Caco-2 (cell line): ENCODE measurements around the gene R3HDM2. TPM values are rescaled to one million over a fixed set of nuclear protein-coding genes. Genes with fewer than 3 reads are reported as not detected.

Experiments used
- BruUV-seq: library from RNA; stranded (reverse); fragments of 400-500 nt; replicated peaks from 2 replicates; lab custom pipeline; 2021; lab: Mats Ljungman, UMichigan
- CTCF ChIA-PET: fragments of 300-600 bp; sonication (Branson Sonifier 250); formaldehyde crosslinking; loops from one replicate; lab custom pipeline; 2022; ENCODE audit warnings: antibody characterized with exemption; lab: Charles Lee
- POLR2A ChIA-PET: fragments of 300-600 bp; sonication (Branson Sonifier 250); formaldehyde crosslinking; loops from one replicate; lab custom pipeline; 2022; ENCODE audit warnings: antibody characterized with exemption; lab: Charles Lee
- DNase-seq, 2 experiments: peaks; one replicate each; pipeline versions ENCODE4 v3.0.0 to v3.0.0-alpha.2; 2020 to 2022
- H3K27me3 ChIP-seq: replicated peaks from 2 replicates; pipeline ENCODE4 v1.6.0; 2011; ENCODE audit warnings: low read length; ENCODE audit not compliant: control insufficient read depth, insufficient read depth
- H3K36me3 ChIP-seq: 2 replicates; pipeline ENCODE4 v1.5.1; 2011; ENCODE audit warnings: low read length; ENCODE audit not compliant: control insufficient read depth, insufficient read depth
- H3K4me1 ChIP-seq: fragments of 250-450 bp; sonication (Bioruptor Pico); 2 replicates; pipeline ENCODE4 v1.5.1; 2020; ENCODE audit warnings: mild to moderate bottlenecking
- H3K4me3 ChIP-seq: 2 replicates; pipeline ENCODE4 v1.5.1; 2011; ENCODE audit warnings: low read depth, mild to moderate bottlenecking, control low read depth, low read length
- H3K9me3 ChIP-seq: fragments of 250-450 bp; sonication (Bioruptor Pico); 2 replicates; pipeline ENCODE4 v1.5.1; 2020; ENCODE audit warnings: mild to moderate bottlenecking, moderate library complexity
- H3K27ac Mint-ChIP-seq: one replicate; pipeline ENCODE4 v1.8.0; 2022; ENCODE audit warnings: mixed read lengths; ENCODE audit not compliant: unreplicated experiment
- H3K27me3 Mint-ChIP-seq: one replicate; pipeline ENCODE4 v1.8.0; 2022; ENCODE audit warnings: mixed read lengths; ENCODE audit not compliant: insufficient read depth, unreplicated experiment
- H3K36me3 Mint-ChIP-seq: one replicate; pipeline ENCODE4 v1.8.0; 2022; ENCODE audit warnings: mild to moderate bottlenecking, mixed read lengths; ENCODE audit not compliant: insufficient read depth, unreplicated experiment
- H3K4me1 Mint-ChIP-seq: one replicate; pipeline ENCODE4 v1.8.0; 2022; ENCODE audit warnings: low read depth, mixed read lengths; ENCODE audit not compliant: unreplicated experiment
- H3K4me3 Mint-ChIP-seq: one replicate; pipeline ENCODE4 v1.8.0; 2022; ENCODE audit warnings: mild to moderate bottlenecking, moderate library complexity, mixed read lengths; ENCODE audit not compliant: unreplicated experiment
- H3K9me3 Mint-ChIP-seq: one replicate; pipeline ENCODE4 v1.8.0; 2022; ENCODE audit warnings: mixed read lengths; ENCODE audit not compliant: unreplicated experiment
- CTCF ChIP-seq, 2 experiments: fragments of 200-600 bp in 1 of 2; IDR thresholded peaks; 1 replicate in 1 of 2; 2 replicates in 1 of 2; pipeline versions ENCODE4 v1.5.1 to v1.8.0; 2011 to 2022; ENCODE audit warnings: antibody characterized with exemption in 1 of 2, control low read depth in 1 of 2, inconsistent platforms in 1 of 2, low read depth in 1 of 2, low read length in 1 of 2, mild to moderate bottlenecking in 1 of 2, moderate library complexity in 1 of 2; ENCODE audit not compliant: insufficient read depth in 1 of 2, severe bottlenecking in 1 of 2, unreplicated experiment in 1 of 2
- intact Hi-C: fragments of 100-400 bp; cut with micrococcal nuclease; formaldehyde crosslinking; loops from one replicate; pipeline ENCODE4 v1.10.0; 2022; ENCODE audit not compliant: unreplicated experiment
- total RNA-seq: library from RNA; stranded (reverse); gene quantifications from 2 replicates; pipeline ENCODE4 v1.2.3, GENCODE V29; 2022

The R3HDM2 gene
- total RNA-seq, 1 experiment from 2014 or later, result 33.7 TPM

GRCh38 chr12:57461917-57462250 lies 31.0 kb upstream of the R3HDM2 start:
- BruUV-seq, result no TSS peak

DNA sequence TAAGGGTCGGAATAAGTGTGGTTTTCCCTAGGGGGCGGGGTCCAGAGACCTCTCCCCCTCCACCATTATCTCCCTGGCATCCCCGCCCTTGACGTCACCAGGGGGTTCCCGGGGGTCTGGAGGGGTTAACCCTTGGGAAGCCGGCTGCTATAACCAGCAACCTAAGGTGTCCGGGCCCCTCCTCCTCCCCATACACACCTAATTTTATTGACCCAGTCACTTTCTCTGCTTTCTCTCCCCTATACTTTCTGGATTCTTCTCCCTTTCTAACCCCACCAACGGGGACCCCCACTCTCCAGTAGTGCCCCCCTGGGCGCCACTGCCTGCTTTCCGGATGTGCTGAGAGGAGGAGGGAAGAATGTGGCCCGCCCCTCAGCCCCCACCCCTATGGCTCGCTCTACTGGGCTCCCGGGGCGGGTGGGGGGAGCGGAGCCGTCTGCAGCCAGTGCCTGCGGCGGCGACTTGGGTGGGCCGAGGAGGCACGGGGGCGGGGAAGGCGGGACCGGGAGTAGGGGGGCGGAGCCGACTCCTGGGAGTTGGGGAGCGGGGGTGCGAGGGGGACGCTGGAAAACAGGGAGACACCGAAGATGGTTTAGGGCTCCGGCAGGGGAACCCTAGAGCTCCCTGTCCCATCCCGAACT lies 30.6 kb upstream of the R3HDM2 start:
- POLR2A ChIA-PET, result no interaction called here
- no peaks in the 10 kb centered on the region for H3K9me3 Mint-ChIP-seq
- no peak for TF ChIP-seq CTCF (IDR thresholded peaks at IDR 0.05; ENCODE audit: insufficient read depth in 1 of 2, low read depth in 1 of 2, low read length in 1 of 2, severe bottlenecking in 1 of 2, unreplicated experiment in 1 of 2)
- Histone ChIP-seq H3K36me3 (no peaks in the 10 kb centered on the region), H3K27me3 (no peaks in the 10 kb centered on the region), H3K4me3 (peak overlapping the region; percentile 43), H3K4me1 (peaks cover 10% of the 10 kb centered on the region), H3K9me3 (no peaks in the 10 kb centered on the region)
- H3K36me3 Mint-ChIP-seq, result no peaks in the 10 kb centered on the region
- H3K27ac Mint-ChIP-seq, result no peak overlapping the region
- peaks cover 20% of the 10 kb centered on the region for H3K4me1 Mint-ChIP-seq
- CTCF ChIA-PET, result interaction anchor here (0.6 to 1.2 kb wide), 3 partner anchors 9 to 781 kb away, joined by 3 to 5 read pairs (median 5); no protein-coding TSS in a partner anchor
- no TSS peak for BruUV-seq
- DNase-seq, result no peak
- peaks cover 13% of the 10 kb centered on the region for H3K27me3 Mint-ChIP-seq
- peak overlapping the region; percentile 81 for H3K4me3 Mint-ChIP-seq
- intact Hi-C loops, result no loop called here

More at GRCh38 chr12:57461917-57462250, 31.0 kb upstream of the R3HDM2 start:
- Histone ChIP-seq H3K27me3 (no peaks in the 10 kb centered on the region), H3K36me3 (no peaks in the 10 kb centered on the region), H3K4me1 (peaks cover 10% of the 10 kb centered on the region), H3K9me3 (no peaks in the 10 kb centered on the region), H3K4me3 (peak overlapping the region; percentile 43)
- POLR2A ChIA-PET, result no interaction called here
- Mint-ChIP-seq H3K4me3 (peak overlapping the region; percentile 81), H3K36me3 (no peaks in the 10 kb centered on the region), H3K9me3 (no peaks in the 10 kb centered on the region), H3K4me1 (peaks cover 15% of the 10 kb centered on the region), H3K27ac (no peak overlapping the region), H3K27me3 (peaks cover 13% of the 10 kb centered on the region)
- DNase-seq, result no peak
- no peak for TF ChIP-seq CTCF (IDR thresholded peaks at IDR 0.05; ENCODE audit: insufficient read depth in 1 of 2, low read depth in 1 of 2, low read length in 1 of 2, severe bottlenecking in 1 of 2, unreplicated experiment in 1 of 2)
- CTCF ChIA-PET, result interaction anchor here (0.8 to 1.2 kb wide), 2 partner anchors 9 to 248 kb away, joined by 3 to 5 read pairs; no protein-coding TSS in a partner anchor
- intact Hi-C loops, result loop anchor here (1.0 kb wide), 1 partner anchor 249 kb away; no protein-coding TSS in a partner anchor

GRCh38 chr12:57460841-57461275 lies 30.0 kb upstream of the R3HDM2 start:
- TF ChIP-seq CTCF (IDR thresholded peaks at IDR 0.05; ENCODE audit: insufficient read depth in 1 of 2, low read depth in 1 of 2, low read length in 1 of 2, severe bottlenecking in 1 of 2, unreplicated experiment in 1 of 2), result no peak
- Mint-ChIP-seq H3K4me3 (peak overlapping the region; percentile 81), H3K9me3 (no peaks in the 10 kb centered on the region), H3K4me1 (peaks cover 25% of the 10 kb centered on the region), H3K27me3 (peaks cover 11% of the 10 kb centered on the region), H3K27ac (no peak overlapping the region), H3K36me3 (peaks cover 4% of the 10 kb centered on the region)
- BruUV-seq, result no TSS peak
- Histone ChIP-seq H3K9me3 (no peaks in the 10 kb centered on the region), H3K4me3 (peak overlapping the region; percentile 43), H3K4me1 (peaks cover 10% of the 10 kb centered on the region), H3K27me3 (no peaks in the 10 kb centered on the region), H3K36me3 (no peaks in the 10 kb centered on the region)
- DNase-seq, result no peak
- ChIA-PET CTCF (interaction anchor here (0.6 kb wide), 1 partner anchor 780 kb away, joined by 5 read pairs; no protein-coding TSS in a partner anchor), POLR2A (interaction anchor here (0.5 kb wide), 1 partner anchor 38 kb away, joined by 5 read pairs; no protein-coding TSS in a partner anchor)
- intact Hi-C loops, result no loop called here
